ENCODE results near the gene ADAMTS12. TPM values are rescaled to one million over a fixed set of nuclear protein-coding genes. Genes with fewer than 3 reads are reported as not detected.

ADAMTS12 gene
- polyA plus RNA-seq, 1 donor (not counting 4 experiments of a cell fraction or from before 2014, with no cell fraction given) = 0.49 TPM

- H3K4me2 ChIP-seq (ENCODE audit: control insufficient read depth, extremely low read depth, insufficient read depth, low read depth, low read length) = no peak overlapping the region
- H3K4me3 ChIP-seq (ENCODE audit: control insufficient read depth in 2 of 3, extremely low read depth in 1 of 3, insufficient read depth in 2 of 3, low read depth in 1 of 3, low read length in 3 of 3) = no peak overlapping the region
- H2AFZ ChIP-seq (ENCODE audit: control insufficient read depth, low read length) = no peak overlapping the region
- H3K9me1 ChIP-seq (ENCODE audit: control insufficient read depth, extremely low read depth, insufficient read depth, low read length) = no peaks in the 10 kb centered on the region
- no peaks in the 10 kb centered on the region for H3K79me2 ChIP-seq (ENCODE audit: control insufficient read depth, insufficient read depth, low read length)
- TF ChIP-seq, protein P1, sequence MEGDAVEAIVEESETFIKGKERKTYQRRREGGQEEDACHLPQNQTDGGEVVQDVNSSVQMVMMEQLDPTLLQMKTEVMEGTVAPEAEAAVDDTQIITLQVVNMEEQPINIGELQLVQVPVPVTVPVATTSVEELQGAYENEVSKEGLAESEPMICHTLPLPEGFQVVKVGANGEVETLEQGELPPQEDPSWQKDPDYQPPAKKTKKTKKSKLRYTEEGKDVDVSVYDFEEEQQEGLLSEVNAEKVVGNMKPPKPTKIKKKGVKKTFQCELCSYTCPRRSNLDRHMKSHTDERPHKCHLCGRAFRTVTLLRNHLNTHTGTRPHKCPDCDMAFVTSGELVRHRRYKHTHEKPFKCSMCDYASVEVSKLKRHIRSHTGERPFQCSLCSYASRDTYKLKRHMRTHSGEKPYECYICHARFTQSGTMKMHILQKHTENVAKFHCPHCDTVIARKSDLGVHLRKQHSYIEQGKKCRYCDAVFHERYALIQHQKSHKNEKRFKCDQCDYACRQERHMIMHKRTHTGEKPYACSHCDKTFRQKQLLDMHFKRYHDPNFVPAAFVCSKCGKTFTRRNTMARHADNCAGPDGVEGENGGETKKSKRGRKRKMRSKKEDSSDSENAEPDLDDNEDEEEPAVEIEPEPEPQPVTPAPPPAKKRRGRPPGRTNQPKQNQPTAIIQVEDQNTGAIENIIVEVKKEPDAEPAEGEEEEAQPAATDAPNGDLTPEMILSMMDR (optimal IDR thresholded peaks at IDR 0.05 in 1 of 3, IDR thresholded peaks at IDR 0.05 in 1 of 3, conservative IDR thresholded peaks at IDR 0.05 in 1 of 3; ENCODE audit: extremely low read depth in 1 of 3, insufficient read depth in 2 of 3, low read length in 3 of 3) = no peak
- H3K36me3 ChIP-seq (ENCODE audit: control insufficient read depth in 2 of 2, extremely low read depth in 1 of 2, insufficient read depth in 2 of 2, low read length in 2 of 2) = no peaks in the 10 kb centered on the region
- no peaks in the 10 kb centered on the region for H3K9me3 ChIP-seq (ENCODE audit: control insufficient read depth, low read depth, low read length)
- dilution Hi-C loops (cut with MboI; ENCODE audit: extremely low pct_ligation_motif_present, low sequenced_read_pairs) = no loop called here
- FAIRE-seq (no peak), DNase-seq (ENCODE audit: low read depth, low spot score) (no peak)
- H3K27ac ChIP-seq (ENCODE audit: control insufficient read depth, insufficient read depth, low read length) = no peak overlapping the region
- no peak overlapping the region for H3K9ac ChIP-seq (ENCODE audit: control insufficient read depth, extremely low read depth, insufficient read depth, low read length)
- no peaks in the 10 kb centered on the region for H3K4me1 ChIP-seq (ENCODE audit: control insufficient read depth, extremely low read depth, insufficient read depth, low read length)
- H3K27me3 ChIP-seq (ENCODE audit: control insufficient read depth, extremely low read depth, insufficient read depth, low read length) = no peaks in the 10 kb centered on the region
- no peaks in the 10 kb centered on the region for H4K20me1 ChIP-seq (ENCODE audit: control insufficient read depth, extremely low read depth, insufficient read depth, low read length)
Measured at GRCh38 chr5:33662722-33663427, 228.9 kb downstream of the ADAMTS12 start.

DNA sequence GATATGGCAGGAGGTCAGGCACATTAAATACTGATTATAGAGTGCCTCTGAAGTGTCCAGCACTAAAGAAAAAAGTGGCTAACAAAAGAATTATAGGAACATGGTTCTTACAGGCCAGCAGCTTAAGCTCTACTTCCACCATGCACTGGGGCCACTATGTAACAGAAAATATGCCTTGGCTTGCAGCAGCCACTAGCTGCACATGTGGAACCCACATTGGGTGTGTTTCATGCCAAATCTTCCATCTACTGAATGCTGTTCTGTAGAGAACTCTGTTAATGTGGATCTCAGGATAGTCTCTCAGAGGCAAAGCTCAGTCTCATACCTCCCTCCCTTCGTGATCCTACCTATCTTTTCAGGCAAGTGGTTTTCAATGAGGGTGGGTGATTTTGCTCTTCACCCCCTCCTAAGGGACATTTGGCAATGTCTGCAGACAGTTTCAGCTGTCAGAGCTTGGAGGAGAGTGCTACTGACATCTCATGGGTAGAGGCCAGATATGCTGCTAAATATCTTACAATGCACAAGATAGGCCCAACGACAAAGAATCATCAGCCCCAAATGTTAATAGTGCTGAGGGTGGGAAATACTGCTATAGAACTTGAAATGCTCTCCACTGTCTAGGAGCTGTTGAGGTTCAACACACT lies 232.1 kb downstream of the ADAMTS12 start:
- Histone ChIP-seq H3K9me3 (ENCODE audit: control insufficient read depth, low read depth, low read length) (no peaks in the 10 kb centered on the region), H3K4me1 (ENCODE audit: control insufficient read depth, extremely low read depth, insufficient read depth, low read length) (no peaks in the 10 kb centered on the region), H3K79me2 (ENCODE audit: control insufficient read depth, insufficient read depth, low read length) (no peaks in the 10 kb centered on the region), H4K20me1 (ENCODE audit: control insufficient read depth, extremely low read depth, insufficient read depth, low read length) (no peaks in the 10 kb centered on the region), H2AFZ (ENCODE audit: control insufficient read depth, low read length) (no peak overlapping the region), H3K9me1 (ENCODE audit: control insufficient read depth, extremely low read depth, insufficient read depth, low read length) (no peaks in the 10 kb centered on the region), H3K4me3 (ENCODE audit: control insufficient read depth in 2 of 3, extremely low read depth in 1 of 3, insufficient read depth in 2 of 3, low read depth in 1 of 3, low read length in 3 of 3) (no peak overlapping the region), H3K27ac (ENCODE audit: control insufficient read depth, insufficient read depth, low read length) (no peak overlapping the region), H3K9ac (ENCODE audit: control insufficient read depth, extremely low read depth, insufficient read depth, low read length) (no peak overlapping the region), H3K4me2 (ENCODE audit: control insufficient read depth, extremely low read depth, insufficient read depth, low read depth, low read length) (no peak overlapping the region), H3K27me3 (ENCODE audit: control insufficient read depth, extremely low read depth, insufficient read depth, low read length) (no peaks in the 10 kb centered on the region), H3K36me3 (ENCODE audit: control insufficient read depth in 2 of 2, extremely low read depth in 1 of 2, insufficient read depth in 2 of 2, low read length in 2 of 2) (no peaks in the 10 kb centered on the region)
- FAIRE-seq = no peak
- dilution Hi-C loops (cut with MboI; ENCODE audit: extremely low pct_ligation_motif_present, low sequenced_read_pairs) = no loop called here
- no peak for TF ChIP-seq EZH2 (IDR thresholded peaks at IDR 0.05; ENCODE audit: low read length)
- TF ChIP-seq, protein P1 (optimal IDR thresholded peaks at IDR 0.05 in 1 of 3, IDR thresholded peaks at IDR 0.05 in 1 of 3, conservative IDR thresholded peaks at IDR 0.05 in 1 of 3; ENCODE audit: extremely low read depth in 1 of 3, insufficient read depth in 2 of 3, low read length in 3 of 3) = no peak
- DNase-seq (ENCODE audit: low read depth, low spot score) = no peak
